A549 (cell line): ENCODE data around the gene TSGA10. TPM values are rescaled to one million over a fixed set of nuclear protein-coding genes. Genes with fewer than 3 reads are reported as not detected.
A peak's percentile ranks its signal among the peaks of the same experiment; 100 is the strongest.

Experiments
- ATAC-seq, 2 experiments: fragments of 200-7000 bp in 1 of 2; fragments of >200 bp in 1 of 2; cut with Nextera tagmentation in 1 of 2; cut with Tn5 transposase in 1 of 2; 3 replicates each; pipeline versions ENCODE4 v1.8.0 to v1.9.1; 2018 to 2020; ENCODE audit warnings: mild to moderate bottlenecking in 1 of 2, moderate library complexity in 1 of 2
- CTCF ChIA-PET: fragments of 300-600 bp; sonication (Branson Sonifier 250); formaldehyde crosslinking; extraction: SDS; loops from one replicate; lab custom pipeline; 2021; ENCODE audit warnings: antibody characterized with exemption, inconsistent platforms; lab: Yijun Ruan, JAX
- POLR2A ChIA-PET: fragments of 350-600 bp; formaldehyde crosslinking; extraction: SDS; loops from one replicate; lab custom pipeline; 2021; ENCODE audit warnings: antibody characterized with exemption, inconsistent platforms; lab: Yijun Ruan, JAX
- DNase-seq, 2 experiments: peaks; one replicate each; pipeline versions ENCODE4 v3.0.0 to v3.0.0-alpha.2; 2011 to 2016; ENCODE audit warnings: low read depth in 1 of 2, low spot score in 1 of 2
- FAIRE-seq: peaks from 2 replicates; lab custom pipeline; 2011; peaks lifted over from hg19 to GRCh38; lab: Jason Lieb, UNC
- H3K27ac ChIP-seq, 2 experiments: fragments of >200 bp; sonication (Bioruptor Twin); formaldehyde crosslinking; 3 replicates each; pipeline ENCODE4 v1.5.1; 2016 to 2017
- H3K4me1 ChIP-seq: fragments of >200 bp; sonication (Bioruptor Twin); formaldehyde crosslinking; 3 replicates; pipeline ENCODE4 v1.6.1; 2016
- H3K4me2 ChIP-seq: fragments of >200 bp; sonication (Bioruptor Twin); formaldehyde crosslinking; 3 replicates; pipeline ENCODE4 v1.6.1; 2016
- H3K4me3 ChIP-seq: fragments of >200 bp; sonication (Bioruptor Twin); formaldehyde crosslinking; 3 replicates; pipeline ENCODE4 v1.5.1; 2016
- H3K9me3 ChIP-seq: fragments of >200 bp; sonication (Bioruptor Twin); formaldehyde crosslinking; 3 replicates; pipeline ENCODE4 v1.6.1; 2016
- ATOH8 ChIP-seq: fragments of 250-450 bp; sonication (Bioruptor Pico); IDR thresholded peaks from 2 replicates; pipeline ENCODE4 v1.5.0; 2020; ENCODE audit warnings: low read depth, mild to moderate bottlenecking, moderate library complexity
- BCL3 ChIP-seq: fragments of >200 bp; sonication (Bioruptor Twin); formaldehyde crosslinking; IDR thresholded peaks from 3 replicates; pipeline ENCODE4 v1.6.1; 2016
- BHLHE40 ChIP-seq: IDR thresholded peaks from 2 replicates; pipeline ENCODE4 v1.6.1; 2012; ENCODE audit warnings: low read depth, low read length, inconsistent platforms
- CBX2 ChIP-seq: fragments of 200-600 bp; sonication (generic); IDR thresholded peaks from 2 replicates; pipeline ENCODE4 v1.6.1; 2016; ENCODE audit warnings: low read depth, mild to moderate bottlenecking, borderline replicate concordance
- CEBPB ChIP-seq, 2 experiments: fragments of >200 bp in 1 of 2; sonication (Bioruptor Twin) in 1 of 2; formaldehyde crosslinking in 1 of 2; IDR thresholded peaks; 2 replicates each; pipeline ENCODE4 v1.6.1; 2012 to 2016
- CHD4 ChIP-seq: fragments of 200-600 bp; sonication (generic); IDR thresholded peaks from 2 replicates; pipeline ENCODE4 v1.6.1; 2016; ENCODE audit warnings: antibody characterized with exemption, mild to moderate bottlenecking, borderline replicate concordance
- E2F6 ChIP-seq: IDR thresholded peaks from 2 replicates; pipeline ENCODE4 v1.6.1; 2012; ENCODE audit warnings: low read depth, borderline replicate concordance
- EP300 ChIP-seq, 2 experiments: fragments of >200 bp; sonication (Bioruptor Twin); formaldehyde crosslinking; IDR thresholded peaks; 2 replicates in 1 of 2; 3 replicates in 1 of 2; pipeline ENCODE4 v1.6.1; 2016 to 2017
- FOSL2 ChIP-seq, 2 experiments: fragments of 450-650 bp in 1 of 2; fragments of >200 bp in 1 of 2; sonication (Bioruptor Twin) in 1 of 2; formaldehyde crosslinking; IDR thresholded peaks; 2 replicates each; pipeline versions ENCODE4 v1.5.0 to v1.6.1; 2016 to 2020; ENCODE audit warnings: mild to moderate bottlenecking in 1 of 2, moderate library complexity in 1 of 2
- HDAC2 ChIP-seq: fragments of 200-600 bp; sonication (generic); IDR thresholded peaks from 2 replicates; pipeline ENCODE4 v1.6.1; 2016
- HMGXB4 ChIP-seq: fragments of 250-450 bp; sonication (Bioruptor Pico); IDR thresholded peaks from 2 replicates; pipeline ENCODE4 v1.5.0; 2021; ENCODE audit warnings: mild to moderate bottlenecking, moderate library complexity, borderline replicate concordance
- HOXA7 ChIP-seq: fragments of 250-450 bp; sonication (Bioruptor Pico); IDR thresholded peaks from 2 replicates; pipeline ENCODE4 v1.5.0; 2020; ENCODE audit warnings: mild to moderate bottlenecking, moderate library complexity
- JUN ChIP-seq, 2 experiments: fragments of >200 bp; sonication (Bioruptor Twin); formaldehyde crosslinking; IDR thresholded peaks; 2 replicates in 1 of 2; 3 replicates in 1 of 2; pipeline ENCODE4 v1.6.1; 2016 to 2017
- JUNB ChIP-seq: fragments of >200 bp; sonication (Bioruptor Twin); formaldehyde crosslinking; IDR thresholded peaks from 2 replicates; pipeline ENCODE4 v1.6.1; 2016
- KDM1A ChIP-seq: fragments of 200-600 bp; sonication (generic); IDR thresholded peaks from 2 replicates; pipeline ENCODE4 v1.6.1; 2016; ENCODE audit warnings: low read depth, mild to moderate bottlenecking
- MAX ChIP-seq: IDR thresholded peaks from 2 replicates; pipeline ENCODE4 v1.6.1; 2012
- MAZ ChIP-seq: fragments of 150-350 bp; IDR thresholded peaks from 2 replicates; pipeline ENCODE4 v1.6.1; 2014; ENCODE audit warnings: antibody characterized with exemption, low read depth, low read length, borderline replicate concordance
- NPAS2 ChIP-seq: fragments of 250-450 bp; sonication (Bioruptor Pico); IDR thresholded peaks from 2 replicates; pipeline ENCODE4 v1.8.0; 2022; ENCODE audit warnings: mild to moderate bottlenecking, moderate library complexity, borderline replicate concordance
- PBX3 ChIP-seq: IDR thresholded peaks from 2 replicates; pipeline ENCODE4 v1.6.1; 2012
- RFX5 ChIP-seq: fragments of 450-650 bp; IDR thresholded peaks from 2 replicates; pipeline ENCODE4 v1.7.1; 2014; ENCODE audit warnings: antibody characterized with exemption, mild to moderate bottlenecking, moderate library complexity
- SMC3 ChIP-seq: fragments of >200 bp; sonication (Bioruptor Twin); formaldehyde crosslinking; IDR thresholded peaks from 3 replicates; pipeline ENCODE4 v1.6.1; 2018; ENCODE audit warnings: inconsistent platforms
- SREBF2 ChIP-seq: fragments of 450-650 bp; IDR thresholded peaks from 2 replicates; pipeline ENCODE4 v1.6.1; 2014; ENCODE audit warnings: mild to moderate bottlenecking, moderate library complexity
- ZFP36 ChIP-seq: fragments of 450-650 bp; IDR thresholded peaks from 2 replicates; pipeline ENCODE4 v1.6.1; 2014; ENCODE audit warnings: borderline replicate concordance; ENCODE audit not compliant: partially characterized antibody
- ZSCAN20 ChIP-seq: fragments of 250-450 bp; sonication (Bioruptor Pico); IDR thresholded peaks from 2 replicates; pipeline ENCODE4 v1.8.0; 2022; ENCODE audit warnings: mild to moderate bottlenecking, moderate library complexity
- WGBS: methylation state at CpG from one replicate; pipeline ENCODE4 v1.1.6; 2017; ENCODE audit errors: missing lambda C conversion rate; 5-methylcytosine and 5-hydroxymethylcytosine counted together
- polyA plus RNA-seq, 4 experiments: library from polyadenylated mRNA; depleted of rRNA in 3 of 4; stranded (reverse); fragments of >200 nt; fragmentation: RNase III in 1 of 4; extraction: RNeasy Plus Mini Kit Qiagen cat#74134 plus additional on column Dnase treatment in 1 of 4; gene quantifications; 2 replicates in 3 of 4; 3 replicates in 1 of 4; pipeline ENCODE4 v1.2.3, GENCODE V29; 2011 to 2017

The TSGA10 gene
- polyA plus RNA-seq, 2 of the 4 experiments (the other 2 are of a cell fraction), result 4.2 to 4.3 TPM

- no peak for TF ChIP-seq CHD4
- no peak for TF ChIP-seq EP300 (IDR thresholded peaks at IDR 0.05)
- TF ChIP-seq JUNB, result no peak
- TF ChIP-seq NPAS2 (CRISPR knock-in tag), result no peak
- TF ChIP-seq HOXA7 (CRISPR knock-in tag), result no peak
- no peak for TF ChIP-seq FOSL2 (IDR thresholded peaks at IDR 0.05)
- no peak for TF ChIP-seq FOSL2 (CRISPR knock-in tag; IDR thresholded peaks at IDR 0.05)
- no peak for TF ChIP-seq SMC3
- TF ChIP-seq E2F6, result no peak
These were observed 4.0 kb downstream of the TSGA10 start (continued) for GRCh38 chr2:99150706-99151105.

- H3K4me1 ChIP-seq, result peaks cover 10% of the 10 kb centered on the region; the same call in 2 of the 3 replicates
- under 1% methylated on average over 28 of the region's 84 CpGs for WGBS
- peak within 1 kb of the TSS; percentile 63 for H3K4me3 ChIP-seq
- peak within 1 kb of the TSS; percentile 84 for H3K4me2 ChIP-seq
- POLR2A ChIA-PET, result interaction anchor here (1.0 to 3.3 kb wide), 8 partner anchors 8 to 195 kb away, joined by 3 to 54 read pairs (median 4); partner anchors contain the start of genes EIF5B, LIPT1, TSGA10 and TXNDC9
- TF ChIP-seq MAX (peak; percentile 24), JUNB (no peak), CEBPB (IDR thresholded peaks at IDR 0.05) (no peak), PBX3 (no peak), ATOH8 (no peak), CBX2 (no peak), RFX5 (no peak), HDAC2 (no peak), SREBF2 (no peak), ZFP36 (no peak), MAZ (no peak), ZSCAN20 (CRISPR knock-in tag) (no peak), BCL3 (peak; percentile 62; the same call in 1 of the 3 replicates), BHLHE40 (no peak), JUN (IDR thresholded peaks at IDR 0.05) (peak in 1 of 2 experiments; percentile 9; a peak in 1 of 5 replicates), HMGXB4 (no peak), KDM1A (no peak)
- CTCF ChIA-PET, result interaction anchor here (0.9 to 2.9 kb wide), 4 partner anchors 13 to 492 kb away, joined by 3 to 14 read pairs (median 3); partner anchors contain the start of genes LIPT1 and TSGA10
- DNase-seq (peak; percentile 44 to 91), ATAC-seq (peak; percentile 92 to 95), FAIRE-seq (no peak)
- peak within 1 kb of the TSS; percentile 67 to 89 for H3K27ac ChIP-seq
- H3K9me3 ChIP-seq, result no peaks in the 10 kb centered on the region
These were observed 13.3 kb downstream of the TSGA10 start, which contains the start of gene C2orf15 for GRCh38 chr2:99141110-99142108. C2orf15 (plus strand) TSS chr2:99141707; CDS start chr2:99150559, 8,852 bp downstream.
